Effector memory CD8-positive, alpha-beta T cell (primary cell): ENCODE results near the gene NUDT16.
"Not testable (repeated sequence)": the region's sequence is repeated elsewhere in the genome, so short reads cannot be mapped to it uniquely, and the experiment has no call there.

Experiments used
- ATAC-seq: fragments of 150-1000 bp; cut with Tn5 transposase; replicated peaks from 2 replicates; pipeline ENCODE4 v1.10.0; 2021; ENCODE audit warnings: mild to moderate bottlenecking, moderate library complexity
- DNase-seq, 3 experiments: peaks; one replicate each; pipeline ENCODE4 v3.0.0; 2021
- H3K27ac Mint-ChIP-seq, 2 donors: one replicate each; pipeline ENCODE4 v1.8.0; 2022; ENCODE audit warnings: mild to moderate bottlenecking in 2 of 2, mixed read lengths in 2 of 2, moderate library complexity in 2 of 2
- H3K27me3 Mint-ChIP-seq, 2 donors: one replicate each; pipeline ENCODE4 v1.8.0; 2022; ENCODE audit warnings: mixed read lengths in 2 of 2
- H3K36me3 Mint-ChIP-seq: one replicate; pipeline ENCODE4 v1.8.0; 2022; ENCODE audit warnings: mild to moderate bottlenecking, moderate library complexity, mixed read lengths; ENCODE audit not compliant: insufficient read depth
- H3K4me1 Mint-ChIP-seq, 2 donors: one replicate each; pipeline ENCODE4 v1.8.0; 2022; ENCODE audit warnings: low read depth in 2 of 2, mixed read lengths in 2 of 2
- H3K4me3 Mint-ChIP-seq, 2 donors: one replicate each; pipeline ENCODE4 v1.8.0; 2022; ENCODE audit warnings: mild to moderate bottlenecking in 2 of 2, mixed read lengths in 2 of 2, moderate library complexity in 2 of 2
- H3K9me3 Mint-ChIP-seq, 2 donors: one replicate each; pipeline ENCODE4 v1.8.0; 2022; ENCODE audit warnings: mixed read lengths in 2 of 2

Gene NUDT16

GRCh38 chr3:131361464-131362421 lies 19.8 kb upstream of the NUDT16 start:
- Mint-ChIP-seq H3K4me3 (peak overlapping the region; percentile 57 to 78), H3K4me1 (peaks cover 9 to 12% of the 10 kb centered on the region in 2 donors), H3K27ac (peak overlapping the region in 1 of 2 donors; percentile 11), H3K9me3 (no peaks in the 10 kb centered on the region), H3K27me3 (peaks cover 48 to 57% of the 10 kb centered on the region in 2 donors), H3K36me3 (no peaks in the 10 kb centered on the region)
- ATAC-seq (peak; percentile 76), DNase-seq (no peak)

DNA sequence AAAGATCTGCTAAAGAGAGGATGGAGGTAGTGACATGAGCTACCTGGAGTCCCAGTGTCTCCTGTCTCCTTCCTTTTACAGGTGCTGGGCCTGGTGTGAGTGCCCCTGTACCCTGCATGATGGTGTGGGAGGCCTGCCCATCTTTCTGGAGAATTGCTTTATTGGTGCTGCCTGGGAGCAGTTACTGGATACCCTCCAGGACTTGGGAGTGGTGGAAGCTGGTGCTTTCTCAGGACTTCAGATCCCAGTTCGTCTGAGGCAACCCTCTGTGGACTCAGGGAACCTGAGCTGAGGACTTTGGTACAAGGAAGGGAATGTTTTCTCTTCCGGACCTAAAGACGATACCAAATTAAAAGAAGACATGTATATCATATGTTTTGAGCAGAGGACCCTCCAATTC lies 18.3 kb upstream of the NUDT16 start:
- ATAC-seq (no peak), DNase-seq (no peak)
- H3K9me3 Mint-ChIP-seq: no peaks in the 10 kb centered on the region
- no peak overlapping the region for H3K27ac Mint-ChIP-seq
- no peak overlapping the region for H3K4me3 Mint-ChIP-seq
- no peaks in the 10 kb centered on the region for H3K36me3 Mint-ChIP-seq
- H3K4me1 Mint-ChIP-seq: peaks cover 9 to 12% of the 10 kb centered on the region in 2 donors
- peaks cover 47 to 53% of the 10 kb centered on the region in 2 donors for H3K27me3 Mint-ChIP-seq

DNA sequence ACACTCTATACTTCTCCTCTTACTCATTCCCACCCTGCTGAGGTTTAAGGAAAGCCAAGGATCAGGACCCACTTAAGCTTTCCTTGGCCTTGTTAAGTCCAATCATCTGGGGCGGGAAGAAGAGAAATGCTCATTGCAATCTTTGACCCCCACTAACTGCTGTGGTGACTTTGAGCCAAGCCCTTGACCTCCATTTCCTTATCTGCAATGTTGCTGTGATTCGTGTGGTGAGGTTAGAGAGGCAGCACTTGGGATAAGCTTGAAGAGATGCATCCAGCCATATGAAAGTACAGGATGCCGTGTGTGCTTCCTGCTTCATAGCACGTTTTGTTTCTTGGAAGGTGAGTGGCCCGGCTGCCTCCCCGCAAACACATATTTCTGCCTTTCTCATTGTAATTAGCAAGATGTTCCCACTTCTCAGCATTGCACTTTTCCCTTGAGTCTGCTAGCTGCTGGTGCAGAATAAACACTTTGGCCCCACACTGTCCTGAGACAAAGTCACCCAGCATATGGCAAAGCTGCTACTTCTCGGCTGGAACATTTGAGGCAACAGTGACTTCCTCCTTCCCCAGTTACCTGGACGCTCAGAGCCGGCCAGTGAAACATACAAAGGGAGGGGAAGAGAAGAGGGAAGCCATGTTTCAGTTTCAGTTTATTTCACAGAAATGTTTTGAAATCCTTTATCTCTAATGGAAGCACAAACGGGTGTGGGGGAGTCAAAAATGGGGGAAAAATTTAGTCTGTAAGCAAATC lies 10.5 kb upstream of the NUDT16 start:
- Mint-ChIP-seq H3K9me3 (no peaks in the 10 kb centered on the region), H3K4me1 (no peaks in the 10 kb centered on the region), H3K27ac (no peak overlapping the region), H3K4me3 (no peak overlapping the region), H3K36me3 (peaks cover 3% of the 10 kb centered on the region), H3K27me3 (no peaks in the 10 kb centered on the region)
- DNase-seq (no peak), ATAC-seq (no peak)

DNA sequence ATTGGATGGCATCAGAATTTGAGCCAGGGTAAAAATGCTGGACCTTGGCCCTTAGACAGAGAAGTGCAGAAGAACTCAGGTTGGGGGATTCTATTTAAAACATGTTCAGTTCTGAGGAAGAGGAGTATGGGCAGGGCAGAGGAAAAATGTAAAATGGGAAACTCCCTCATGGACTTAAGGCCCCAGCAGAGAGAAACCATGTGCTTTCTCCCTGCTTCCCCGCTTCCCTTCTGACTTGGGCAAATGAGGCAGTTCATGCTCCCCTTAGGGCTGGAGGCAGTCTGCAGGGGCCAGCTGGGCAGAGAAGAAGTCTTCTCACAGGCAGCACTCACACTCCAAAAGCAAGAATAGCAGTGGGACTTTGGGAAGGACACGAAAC lies 9.9 kb upstream of the NUDT16 start:
- H3K27me3 Mint-ChIP-seq: no peaks in the 10 kb centered on the region
- H3K4me3 Mint-ChIP-seq: no peak overlapping the region
- DNase-seq (no peak), ATAC-seq (no peak)
- H3K27ac Mint-ChIP-seq: no peak overlapping the region
- H3K36me3 Mint-ChIP-seq: peaks cover 3% of the 10 kb centered on the region
- no peaks in the 10 kb centered on the region for H3K4me1 Mint-ChIP-seq
- no peaks in the 10 kb centered on the region for H3K9me3 Mint-ChIP-seq

- ATAC-seq (no peak), DNase-seq (no peak)
- H3K36me3 Mint-ChIP-seq: peaks cover 3% of the 10 kb centered on the region
- H3K4me3 Mint-ChIP-seq: no peak overlapping the region
- no peak overlapping the region for H3K27ac Mint-ChIP-seq
- H3K4me1 Mint-ChIP-seq: no peaks in the 10 kb centered on the region
- H3K9me3 Mint-ChIP-seq: no peaks in the 10 kb centered on the region
- no peaks in the 10 kb centered on the region for H3K27me3 Mint-ChIP-seq
These were observed 6.8 kb upstream of the NUDT16 start for GRCh38 chr3:131374741-131375140.

GRCh38 chr3:131380821-131381444 lies 641 bp upstream of the NUDT16 start:
- H3K27ac Mint-ChIP-seq: peak overlapping the region; percentile 93 to 98
- not testable (repeated sequence) for H3K27me3 Mint-ChIP-seq, ATAC-seq, DNase-seq, H3K9me3 Mint-ChIP-seq, H3K36me3 Mint-ChIP-seq
- peak overlapping the region; percentile 94 to 95 for H3K4me3 Mint-ChIP-seq
- H3K4me1 Mint-ChIP-seq: peaks cover 15 to 21% of the 10 kb centered on the region in 2 donors

- H3K36me3 Mint-ChIP-seq: peaks cover 3% of the 10 kb centered on the region
- H3K27ac Mint-ChIP-seq: peak overlapping the region in 1 of 2 donors; percentile 26
- no peaks in the 10 kb centered on the region for H3K9me3 Mint-ChIP-seq
- DNase-seq (no peak), ATAC-seq (no peak)
- H3K4me1 Mint-ChIP-seq: peaks cover 13 to 15% of the 10 kb centered on the region in 2 donors
- H3K4me3 Mint-ChIP-seq: no peak overlapping the region
- peaks cover 0 to 9% of the 10 kb centered on the region in 2 donors for H3K27me3 Mint-ChIP-seq
These were observed 5.0 kb downstream of the NUDT16 start for GRCh38 chr3:131386429-131387165.

DNA sequence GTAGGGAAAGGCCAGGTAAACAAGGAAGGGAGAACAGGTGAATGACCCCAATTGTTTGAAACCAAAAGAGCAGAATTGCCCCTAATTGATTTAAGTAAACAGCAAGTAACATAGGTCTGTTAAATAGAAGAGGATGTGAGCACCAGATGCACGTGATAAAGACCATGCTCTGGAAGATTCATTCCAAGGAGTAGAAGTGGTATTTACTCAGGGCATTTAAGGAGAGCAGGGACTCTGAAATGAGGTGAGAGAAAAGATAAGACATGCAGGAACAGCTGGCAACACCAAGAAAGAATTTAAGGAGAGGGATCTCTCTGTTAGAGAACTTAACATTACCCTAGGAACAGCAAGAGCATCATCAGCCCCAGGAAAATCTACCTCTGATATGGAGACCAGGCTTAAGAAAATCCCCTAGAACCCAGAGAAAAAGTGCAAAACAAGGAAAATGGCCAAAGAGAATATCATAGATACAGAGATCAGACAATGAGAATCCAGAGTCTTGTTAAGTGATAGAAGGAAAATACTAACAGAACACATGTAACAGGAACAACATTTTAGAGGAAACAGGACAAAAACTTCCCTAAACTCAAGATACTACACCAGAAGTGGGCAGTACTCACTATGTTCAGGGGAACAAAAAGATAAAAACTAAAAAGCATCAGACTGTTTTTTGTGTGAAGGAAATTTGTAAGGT lies 6.4 kb downstream of the NUDT16 start:
- Mint-ChIP-seq H3K4me1 (peaks cover 6 to 8% of the 10 kb centered on the region in 2 donors), H3K27ac (no peak overlapping the region), H3K4me3 (no peak overlapping the region), H3K36me3 (no peaks in the 10 kb centered on the region), H3K27me3 (peaks cover 0 to 9% of the 10 kb centered on the region in 2 donors), H3K9me3 (no peaks in the 10 kb centered on the region)
- no peak for ATAC-seq
- DNase-seq: no peak

GRCh38 chr3:131388490-131388799 lies 6.9 kb downstream of the NUDT16 start:
- peaks cover 0 to 9% of the 10 kb centered on the region in 2 donors for H3K27me3 Mint-ChIP-seq
- H3K27ac Mint-ChIP-seq: no peak overlapping the region
- H3K4me1 Mint-ChIP-seq: peaks cover 6 to 8% of the 10 kb centered on the region in 2 donors
- H3K9me3 Mint-ChIP-seq: no peaks in the 10 kb centered on the region
- ATAC-seq: no peak
- H3K4me3 Mint-ChIP-seq: no peak overlapping the region
- H3K36me3 Mint-ChIP-seq: no peaks in the 10 kb centered on the region
- DNase-seq: no peak

- ATAC-seq: no peak
- Mint-ChIP-seq H3K27ac (no peak overlapping the region), H3K36me3 (no peaks in the 10 kb centered on the region), H3K27me3 (peaks cover 0 to 9% of the 10 kb centered on the region in 2 donors), H3K9me3 (no peaks in the 10 kb centered on the region), H3K4me3 (no peak overlapping the region), H3K4me1 (peaks cover 0 to 8% of the 10 kb centered on the region in 2 donors)
- DNase-seq: no peak
These were observed 8.8 kb downstream of the NUDT16 start for GRCh38 chr3:131390331-131390730.

DNA sequence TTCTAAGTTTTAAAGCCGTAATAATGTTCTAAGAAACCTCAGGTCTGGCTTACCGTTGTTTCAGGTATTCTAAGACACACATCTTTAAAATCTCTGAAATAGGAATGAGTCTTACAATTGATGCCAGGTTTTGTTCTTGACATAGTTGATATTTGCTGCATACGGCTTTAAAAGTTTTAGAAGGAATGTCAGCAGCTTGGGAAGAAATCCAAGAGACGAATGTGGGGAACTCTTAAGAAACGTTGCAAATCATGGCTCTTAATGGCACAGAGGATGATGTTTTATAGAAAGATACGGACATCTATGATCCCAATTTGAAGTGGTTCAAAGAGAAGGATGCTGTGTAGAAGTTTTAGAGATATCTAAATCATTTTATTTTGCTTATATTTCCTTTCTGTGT lies 11.5 kb downstream of the NUDT16 start:
- no peak for ATAC-seq
- Mint-ChIP-seq H3K36me3 (no peaks in the 10 kb centered on the region), H3K9me3 (no peaks in the 10 kb centered on the region), H3K4me3 (no peak overlapping the region), H3K27ac (no peak overlapping the region), H3K27me3 (peaks cover 0 to 15% of the 10 kb centered on the region in 2 donors), H3K4me1 (no peaks in the 10 kb centered on the region)
- DNase-seq: no peak

GRCh38 chr3:131393868-131394267 lies 12.3 kb downstream of the NUDT16 start:
- peaks cover 0 to 17% of the 10 kb centered on the region in 2 donors for H3K27me3 Mint-ChIP-seq
- no peaks in the 10 kb centered on the region for H3K36me3 Mint-ChIP-seq
- no peak overlapping the region for H3K4me3 Mint-ChIP-seq
- ATAC-seq: no peak
- no peak for DNase-seq
- H3K9me3 Mint-ChIP-seq: no peaks in the 10 kb centered on the region
- H3K4me1 Mint-ChIP-seq: no peaks in the 10 kb centered on the region
- no peak overlapping the region for H3K27ac Mint-ChIP-seq
